Heart left ventricle (tissue), 16 donors: Measurements from ENCODE around the gene EXOC4. TPM values are rescaled to one million over a fixed set of nuclear protein-coding genes. Genes with fewer than 3 reads are reported as not detected.

Experiments
- ATAC-seq, 4 donors: fragments of 200-7000 bp; cut with Tn5 transposase; one replicate each; pipeline ENCODE4 v1.9.1; 2020 to 2022; ENCODE audit warnings: moderate library complexity in 4 of 4, mild to moderate bottlenecking in 3 of 4, moderate number of reproducible peaks in 1 of 4
- DNase-seq, 5 donors: peaks; one replicate each; pipeline ENCODE4 v3.0.0-alpha.2; 2020
- H3K27ac ChIP-seq, 12 donors: fragments of 200-600 bp; sonication (generic) in 4 of 12; one replicate each; pipeline versions ENCODE4 v1.5.0 to v1.8.0; 2016 to 2022; ENCODE audit warnings: mild to moderate bottlenecking in 2 of 12
- H3K27me3 ChIP-seq, 9 donors: fragments of 200-600 bp; sonication (generic) in 2 of 9; one replicate each; pipeline versions ENCODE4 v1.5.1 to v1.8.0; 2016 to 2022; ENCODE audit warnings: mild to moderate bottlenecking in 3 of 9
- H3K36me3 ChIP-seq, 9 donors: fragments of 200-600 bp; sonication (generic) in 2 of 9; one replicate each; pipeline versions ENCODE4 v1.5.0 to v1.8.0; 2018 to 2022; ENCODE audit warnings: mild to moderate bottlenecking in 2 of 9
- H3K4me1 ChIP-seq, 12 donors: fragments of 200-600 bp; sonication (generic) in 4 of 12; one replicate each; pipeline versions ENCODE4 v1.5.0 to v1.8.0; 2016 to 2022; ENCODE audit warnings: mild to moderate bottlenecking in 3 of 12
- H3K4me3 ChIP-seq, 12 donors: fragments of 200-600 bp; sonication (generic) in 4 of 12; one replicate each; pipeline versions ENCODE4 v1.5.0 to v1.8.0; 2017 to 2022; ENCODE audit warnings: mild to moderate bottlenecking in 9 of 12, moderate library complexity in 4 of 12
- H3K9me3 ChIP-seq, 12 donors: fragments of 200-600 bp; sonication (generic) in 4 of 12; one replicate each; pipeline versions ENCODE4 v1.5.0 to v1.8.0; 2016 to 2022; ENCODE audit warnings: mild to moderate bottlenecking in 1 of 12
- POLR2A ChIP-seq, 2 donors: fragments of 450-650 bp; IDR thresholded peaks; one replicate each; pipeline ENCODE4 v1.6.1; 2017; ENCODE audit warnings: antibody characterized with exemption in 2 of 2, mild to moderate bottlenecking in 2 of 2, moderate library complexity in 2 of 2
- WGBS, 4 donors: extraction: QIAGEN DNeasy Blood & Tissue Kit in 2 of 4; methylation state at CpG; one replicate each; pipeline versions ENCODE4 v1.1.5 to v1.1.7; 2013 to 2018; 5-methylcytosine and 5-hydroxymethylcytosine counted together
- intact Hi-C, 10 donors: fragments of 100-400 bp; cut with DNase I; formaldehyde crosslinking; loops; one replicate each; pipeline versions ENCODE4 v1.11.1 to v1.14.2; 2022
- polyA plus RNA-seq, 2 donors: library from polyadenylated mRNA; stranded (reverse); fragments of 200-250 nt; gene quantifications; one replicate each; pipeline ENCODE4 v1.2.3, GENCODE V29; 2013
- total RNA-seq, 9 donors: library from RNA; depleted of rRNA in 2 of 9; stranded (reverse); fragments of >200 nt in 2 of 9; fragmentation: NEBNext Ultra II Directional in 3 of 9; extraction: Animal tissue kit (Norgen Biotek cat#: 25700) in 3 of 9; gene quantifications; one replicate each; pipeline versions ENCODE4 v1.1.0 to v1.2.4, GENCODE V29; 2016 to 2023
- TF ChIP-seq, protein P1 (sequence below), 12 donors: fragments of 200-600 bp; sonication (generic) in 4 of 12; IDR thresholded peaks; one replicate each; pipeline versions ENCODE4 v1.5.0 to v1.8.0; 2018 to 2022; ENCODE audit warnings: antibody characterized with exemption in 12 of 12, mild to moderate bottlenecking in 5 of 12
- donor health status: ischemic (EF 13 %, LVEDD 7.1; RV severe dilation, severe dysfunction).
- donor health status: healthy with polysubstance abuse.
- donor health status: DM: no; HTN: yes; CAD: no.
- donor health status: DM: no; HTN: no; CAD: no.
- donor health status: ischemic (EF 25% LVEDD 6.9; RV normal size, moderate dysfunction).
- donor health status: ischemic (EF 25% LVEDD 5.7; RV mildly dilated, moderate dysfunction).
- donor health status: healthy.
- donor health status: DM: yes; HTN: yes; CAD: no.
- donor health status: ischemic (EF 35%, LVEDD 5.7; RV mildly dilated, moderate dysfunction).
- donor health status: nonischemic (EF 11% LVEDD 7.7; RV severe dilation, severe dysfunction).
- donor health status: DM: yes; HTN: yes; CAD: no.
- donor health status: PGD.
- donor health status: ischemic (EF 29% LVEDD 5.4; RV normal size, mild dysfunction).
- donor health status: nonischemic (EF 23%, LVEDD 6.1; RV moderate dilation, normal function).

EXOC4 gene
- total and polyA plus RNA-seq, 11 donors, result 8.8 to 61.2 (median 33.8) TPM

- Histone ChIP-seq H3K4me3 (no peak overlapping the region), H3K27me3 (no peaks in the 10 kb centered on the region), H3K36me3 (no peaks in the 10 kb centered on the region), H3K27ac (no peak overlapping the region), H3K4me1 (no peaks in the 10 kb centered on the region), H3K9me3 (no peaks in the 10 kb centered on the region)
- 80 to 92% (median 87%) methylated on average over 4 of the region's 4 CpGs for WGBS, 4 donors
- ATAC-seq (no peak), DNase-seq (no peak)
- TF ChIP-seq, protein P1, sequence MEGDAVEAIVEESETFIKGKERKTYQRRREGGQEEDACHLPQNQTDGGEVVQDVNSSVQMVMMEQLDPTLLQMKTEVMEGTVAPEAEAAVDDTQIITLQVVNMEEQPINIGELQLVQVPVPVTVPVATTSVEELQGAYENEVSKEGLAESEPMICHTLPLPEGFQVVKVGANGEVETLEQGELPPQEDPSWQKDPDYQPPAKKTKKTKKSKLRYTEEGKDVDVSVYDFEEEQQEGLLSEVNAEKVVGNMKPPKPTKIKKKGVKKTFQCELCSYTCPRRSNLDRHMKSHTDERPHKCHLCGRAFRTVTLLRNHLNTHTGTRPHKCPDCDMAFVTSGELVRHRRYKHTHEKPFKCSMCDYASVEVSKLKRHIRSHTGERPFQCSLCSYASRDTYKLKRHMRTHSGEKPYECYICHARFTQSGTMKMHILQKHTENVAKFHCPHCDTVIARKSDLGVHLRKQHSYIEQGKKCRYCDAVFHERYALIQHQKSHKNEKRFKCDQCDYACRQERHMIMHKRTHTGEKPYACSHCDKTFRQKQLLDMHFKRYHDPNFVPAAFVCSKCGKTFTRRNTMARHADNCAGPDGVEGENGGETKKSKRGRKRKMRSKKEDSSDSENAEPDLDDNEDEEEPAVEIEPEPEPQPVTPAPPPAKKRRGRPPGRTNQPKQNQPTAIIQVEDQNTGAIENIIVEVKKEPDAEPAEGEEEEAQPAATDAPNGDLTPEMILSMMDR (IDR thresholded peaks at IDR 0.05), result no peak
- TF ChIP-seq POLR2A (IDR thresholded peaks at IDR 0.05), result no peak
- intact Hi-C loops, result no loop called here
Measured at GRCh38 chr7:133910761-133911160, 657.9 kb downstream of the EXOC4 start.

DNA sequence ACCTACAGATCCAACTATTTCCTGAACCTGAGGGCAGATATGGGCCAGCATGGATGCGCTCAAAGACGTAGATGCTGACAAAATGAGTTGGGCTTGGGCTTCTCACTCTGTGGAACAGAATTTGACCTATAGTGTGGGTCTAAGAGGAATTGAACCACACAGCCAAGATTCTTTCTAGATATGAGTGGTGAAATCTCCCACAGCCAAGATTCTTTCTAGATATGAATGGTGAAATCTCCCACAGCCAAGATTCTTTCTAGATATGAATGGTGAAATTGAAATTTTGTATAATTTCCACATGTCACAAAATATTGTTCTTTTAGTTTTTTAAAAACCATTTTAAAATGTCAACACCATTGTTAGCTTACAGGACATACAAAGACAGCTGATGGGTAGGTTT, 658.8 kb downstream of the EXOC4 start:
- no peak overlapping the region for H3K4me3 ChIP-seq
- intact Hi-C loops, result no loop called here
- no peaks in the 10 kb centered on the region for H3K4me1 ChIP-seq
- H3K27ac ChIP-seq, result no peak overlapping the region
- no peak for ATAC-seq
- 94 to 98% (median 97%) methylated on average over 2 of the region's 2 CpGs for WGBS, 4 donors
- H3K27me3 ChIP-seq, result no peaks in the 10 kb centered on the region
- DNase-seq, result no peak
- no peak for TF ChIP-seq POLR2A (IDR thresholded peaks at IDR 0.05)
- TF ChIP-seq, protein P1 (IDR thresholded peaks at IDR 0.05), result no peak
- H3K36me3 ChIP-seq, result no peaks in the 10 kb centered on the region
- no peaks in the 10 kb centered on the region for H3K9me3 ChIP-seq

DNA sequence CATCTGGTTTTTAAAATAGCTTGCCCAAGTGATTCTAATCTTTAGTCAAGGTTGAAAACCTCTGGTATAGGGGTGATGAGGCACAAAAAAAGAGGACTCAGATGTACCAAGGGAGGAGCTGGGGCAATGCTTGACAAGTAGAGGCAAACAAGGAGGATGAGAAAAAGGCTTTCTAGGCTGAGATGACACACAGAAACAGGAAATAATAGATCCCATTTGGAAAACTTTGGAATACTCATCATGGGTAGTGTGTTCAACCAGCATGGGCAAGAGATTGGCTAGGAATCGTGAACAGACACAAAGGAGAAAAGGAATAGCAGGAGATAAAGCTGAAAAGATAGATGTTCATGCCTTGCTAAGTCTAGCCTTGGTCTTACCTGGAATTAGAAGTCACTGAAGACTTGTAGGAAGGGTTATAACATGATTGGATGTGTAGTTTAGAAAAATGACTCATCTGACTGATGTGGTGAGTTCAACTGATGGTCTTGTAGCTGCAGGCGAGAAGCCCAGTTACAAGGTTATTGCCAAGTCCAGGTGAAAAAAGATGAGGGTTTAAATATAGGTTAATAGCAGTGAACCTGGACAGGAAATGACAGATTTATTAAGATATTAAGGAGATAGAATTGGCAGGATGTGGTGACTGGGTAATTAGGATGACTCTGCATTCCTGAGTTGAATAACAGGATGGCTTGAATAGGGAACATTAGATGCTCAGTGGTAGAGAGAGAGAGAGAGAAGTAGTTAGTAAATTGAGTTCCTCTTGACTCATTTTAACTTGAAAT, 660.2 kb downstream of the EXOC4 start:
- DNase-seq, result no peak
- H3K9me3 ChIP-seq, result peaks cover 0 to 4% (median 0%) of the 10 kb centered on the region in 12 donors
- no peak overlapping the region for H3K4me3 ChIP-seq
- H3K27ac ChIP-seq, result no peak overlapping the region
- WGBS, 4 donors, result 86 to 92% (median 87%) methylated on average over 2 of the region's 2 CpGs
- intact Hi-C loops, result no loop called here
- ATAC-seq, result no peak
- no peaks in the 10 kb centered on the region for H3K4me1 ChIP-seq
- TF ChIP-seq, protein P1 (IDR thresholded peaks at IDR 0.05), result no peak
- H3K27me3 ChIP-seq, result no peaks in the 10 kb centered on the region
- H3K36me3 ChIP-seq, result peaks cover 0 to 7% (median 0%) of the 10 kb centered on the region in 9 donors

GRCh38 chr7:133916621-133917020, 663.7 kb downstream of the EXOC4 start:
- H3K36me3 ChIP-seq, result peaks cover 0 to 36% (median 3%) of the 10 kb centered on the region in 9 donors
- no peak for TF ChIP-seq POLR2A (IDR thresholded peaks at IDR 0.05)
- TF ChIP-seq, protein P1 (IDR thresholded peaks at IDR 0.05), result no peak
- DNase-seq, result no peak
- H3K9me3 ChIP-seq, result peaks cover 0 to 31% (median 10%) of the 10 kb centered on the region in 12 donors
- no peaks in the 10 kb centered on the region for H3K4me1 ChIP-seq
- no peaks in the 10 kb centered on the region for H3K27me3 ChIP-seq
- no peak overlapping the region for H3K4me3 ChIP-seq
- H3K27ac ChIP-seq, result no peak overlapping the region
- WGBS, 4 donors, result 98 to 99% (median 98%) methylated on average over 3 of the region's 3 CpGs
- ATAC-seq, result no peak
- intact Hi-C loops, result no loop called here
